H1 (cell line): ENCODE measurements around the gene TTLL1. TPM values are rescaled to one million over a fixed set of nuclear protein-coding genes. Genes with fewer than 3 reads are reported as not detected.
A peak's percentile ranks its signal among the peaks of the same experiment; 100 is the strongest.

Source experiments
- BACH1 ChIP-seq: IDR thresholded peaks from 2 replicates; pipeline ENCODE4 v1.6.1; 2012; ENCODE audit warnings: low read length, improper control_type of control experiment
- CHD1 ChIP-seq: IDR thresholded peaks from 2 replicates; pipeline ENCODE4 v1.6.1; 2012; ENCODE audit warnings: low read depth, low read length, improper control_type of control experiment
- POLR2A ChIP-seq, 2 experiments: IDR thresholded peaks; 1 replicate in 1 of 2; 2 replicates in 1 of 2; pipeline ENCODE4 v1.6.1; 2011; ENCODE audit warnings: low read depth in 2 of 2, low read length in 2 of 2, mild to moderate bottlenecking in 2 of 2; ENCODE audit errors: control extremely low read depth in 1 of 2
- POU5F1 ChIP-seq: IDR thresholded peaks from 2 replicates; pipeline ENCODE4 v1.6.1; 2011; ENCODE audit warnings: low read depth, mild to moderate bottlenecking, low read length, moderate library complexity
- RAD21 ChIP-seq, 2 experiments: IDR thresholded peaks in 1 of 2; conservative IDR thresholded peaks in 1 of 2; 2 replicates each; pipeline ENCODE4 v1.6.1; 2011; ENCODE audit warnings: low read depth in 2 of 2, low read length in 2 of 2, improper control_type of control experiment in 1 of 2, inconsistent platforms in 1 of 2, mild to moderate bottlenecking in 1 of 2, moderate library complexity in 1 of 2
- TBP ChIP-seq: IDR thresholded peaks from 2 replicates; pipeline ENCODE4 v1.6.1; 2011; ENCODE audit warnings: low read depth, low read length, improper control_type of control experiment
- polyA plus RNA-seq, 7 experiments: library from polyadenylated mRNA; depleted of rRNA in 3 of 7; stranded (reverse) in 5 of 7; unstranded in 2 of 7; fragments of >200 nt in 5 of 7; fragments of 200-250 nt in 2 of 7; gene quantifications; 1 replicate in 5 of 7; 2 replicates in 1 of 7; 4 replicates in 1 of 7; pipeline versions ENCODE4 v1.2.1 to v1.2.3, GENCODE V29; 2011 to 2013; ENCODE audit warnings: missing spikeins in 2 of 7, mixed read lengths in 2 of 7
- total RNA-seq: library from RNA; stranded (reverse); fragmentation: NEBNext Ultra II Directional; extraction: Animal tissue kit (Norgen Biotek cat#: 25700); gene quantifications from 2 replicates; pipeline ENCODE4 v1.2.1, GENCODE V29; 2021

The TTLL1 gene
- total and polyA plus RNA-seq, 2 of the 8 experiments (the other 6 are each of a cell fraction or from before 2014, with no cell fraction given), result 5.0 to 13.8 TPM

DNA sequence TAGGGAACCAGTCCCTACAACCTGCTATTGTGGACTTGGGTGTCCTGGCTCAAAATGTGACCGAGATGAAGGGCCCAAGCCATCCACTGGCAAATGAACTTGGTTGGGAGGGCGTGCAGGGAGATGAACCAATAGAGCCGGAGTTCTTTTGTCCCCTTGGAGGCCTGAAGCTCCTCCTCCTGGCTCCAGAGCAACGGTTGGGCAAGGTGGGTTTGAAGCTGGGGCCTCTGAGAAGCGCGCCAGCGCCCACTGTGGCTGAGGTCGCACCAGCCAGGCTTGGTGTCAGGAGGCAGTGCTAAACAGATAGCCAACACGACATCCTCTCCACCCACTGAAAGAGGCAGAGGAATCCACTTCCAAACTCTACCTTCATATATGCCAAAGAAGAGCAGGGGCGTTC, 38.2 kb downstream of the TTLL1 start (continued):
- no peak for TF ChIP-seq CHD1
- peak; percentile 80 to 86 for TF ChIP-seq RAD21 (IDR thresholded peaks at IDR 0.05 in 1 of 2, conservative IDR thresholded peaks at IDR 0.05 in 1 of 2; ENCODE audit: low read depth in 2 of 2, low read length in 2 of 2)
- TF ChIP-seq POU5F1, result no peak
- TF ChIP-seq POLR2A (IDR thresholded peaks at IDR 0.05; ENCODE audit: control extremely low read depth in 1 of 2, low read depth in 2 of 2, low read length in 2 of 2), result no peak
- TF ChIP-seq BACH1, result no peak
- no peak for TF ChIP-seq TBP
